ENCODE measurements around the gene ARL6IP1.
"Not testable (repeated sequence)": the region's sequence is repeated elsewhere in the genome, so short reads cannot be mapped to it uniquely, and the experiment has no call there.

ARL6IP1 gene

DNA sequence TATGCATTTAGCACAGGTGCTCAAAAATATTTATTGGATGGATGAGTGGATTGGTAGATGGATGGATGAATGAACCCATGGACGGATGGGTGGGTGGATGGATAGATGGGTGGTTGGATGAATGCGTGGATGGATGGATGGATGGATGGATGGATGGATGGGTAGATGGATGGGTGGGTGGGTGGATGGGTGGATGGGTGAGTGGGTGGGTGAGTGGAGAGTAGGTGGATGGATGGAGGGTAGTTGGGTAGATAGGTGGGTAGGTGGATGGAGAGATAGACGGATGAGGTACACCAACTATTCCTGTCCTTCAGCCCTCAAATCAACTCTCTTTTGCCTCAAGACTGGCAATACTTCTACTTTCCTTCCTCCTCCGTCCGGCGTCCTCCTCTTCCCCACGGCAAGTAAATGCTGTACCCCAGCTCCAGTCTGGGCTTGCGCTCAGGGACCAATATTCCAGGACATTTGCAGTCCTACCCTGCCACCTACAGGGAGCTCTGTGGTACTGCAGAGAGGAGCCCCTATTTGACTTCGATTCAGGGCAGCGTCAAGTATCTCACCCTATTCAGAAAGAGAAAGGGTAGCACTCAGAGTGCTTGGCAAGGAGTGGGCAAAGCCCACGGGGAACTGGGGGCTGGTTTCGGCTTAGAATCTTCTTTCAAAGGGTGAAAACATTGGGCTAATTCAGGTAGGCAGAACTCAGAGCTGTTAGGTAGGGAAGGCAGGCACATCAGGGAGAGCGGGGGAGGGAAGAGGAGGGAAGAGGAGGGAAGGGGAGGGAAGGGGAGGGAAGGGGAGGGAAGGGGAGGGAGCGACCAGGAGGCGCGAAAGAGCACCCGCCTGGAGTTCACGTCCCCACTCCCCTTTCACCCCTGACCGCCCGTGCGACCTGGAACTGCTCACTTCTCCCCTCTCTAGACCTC lies 41.5 kb downstream of the ARL6IP1 start:
- DNase-seq (ENCODE audit: low read depth), result not testable (repeated sequence)

DNA sequence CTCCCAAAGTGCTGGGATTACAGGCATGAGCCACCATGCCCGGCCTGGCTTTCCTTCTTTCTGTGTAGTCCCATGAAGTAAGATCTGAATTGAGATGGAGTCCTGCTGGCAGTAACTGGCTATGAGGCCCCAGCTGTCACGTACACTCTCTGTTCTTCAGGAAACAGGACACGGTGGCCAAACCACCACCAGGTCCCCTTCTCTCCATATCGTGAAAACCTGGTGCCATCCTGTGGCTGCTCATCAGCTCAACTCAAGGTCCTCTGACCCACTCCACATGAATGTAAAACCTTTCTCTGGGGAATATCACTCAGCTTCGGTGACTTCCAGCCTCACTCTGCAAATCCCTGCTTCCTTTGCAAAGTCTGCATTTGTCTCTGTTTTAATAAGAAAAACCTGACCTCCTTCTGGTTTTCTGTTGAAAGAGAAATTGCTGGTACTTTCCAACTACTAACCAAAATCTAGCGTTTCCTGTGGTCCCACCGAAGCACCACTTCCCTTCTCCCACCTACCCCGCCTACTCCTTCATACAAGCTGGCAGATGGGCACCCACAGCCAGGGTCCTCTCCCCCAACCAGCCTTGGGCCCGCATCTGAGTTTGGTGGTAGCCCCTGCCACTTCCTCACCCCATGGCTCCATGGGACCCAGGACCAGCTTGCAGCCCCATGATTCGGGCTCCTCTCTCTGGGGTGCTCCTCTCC lies 43.2 kb downstream of the ARL6IP1 start:
- DNase-seq (ENCODE audit: low read depth), result not testable (repeated sequence)

DNA sequence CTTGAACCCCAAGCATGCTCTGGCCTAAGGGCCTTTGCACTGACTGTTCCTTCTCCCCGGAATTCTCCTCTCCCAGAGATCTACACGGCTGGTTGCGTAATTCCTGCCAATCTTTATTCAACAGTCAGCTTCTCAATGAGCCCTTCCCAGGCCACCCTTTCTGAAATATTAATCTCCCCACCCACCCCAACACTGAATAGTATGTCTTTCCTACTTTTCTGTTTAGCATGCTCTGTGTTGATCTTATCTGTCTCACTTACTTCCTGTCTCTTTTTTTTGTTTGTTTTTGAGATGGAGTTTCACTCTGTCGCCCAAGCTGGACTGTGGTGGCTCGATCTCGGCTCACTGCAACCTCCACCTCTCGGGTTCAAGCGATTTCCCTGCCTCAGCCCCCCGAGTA lies 44.7 kb downstream of the ARL6IP1 start:
- not testable (repeated sequence) for DNase-seq (ENCODE audit: low read depth)

DNA sequence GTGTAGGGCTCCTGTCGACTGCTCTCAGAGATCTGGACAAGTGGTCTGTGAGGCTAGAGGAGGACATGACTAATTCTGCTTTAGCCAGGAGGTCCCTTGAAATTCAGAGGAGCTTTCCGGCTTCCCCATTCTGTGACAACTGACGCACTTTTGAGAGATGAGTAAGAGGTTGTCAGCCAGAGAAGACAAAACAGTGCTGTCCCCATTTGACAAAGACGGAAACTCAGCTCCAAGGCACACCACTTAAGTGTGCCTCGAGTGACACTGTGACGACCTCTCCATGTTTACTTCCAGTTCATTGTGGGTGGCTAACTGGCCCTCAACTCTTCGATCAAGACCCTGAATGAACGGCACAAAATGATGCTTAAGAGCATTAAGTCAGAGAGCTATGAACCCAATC lies 58.5 kb downstream of the ARL6IP1 start:
- DNase-seq (ENCODE audit: low read depth), result not testable (repeated sequence)
